Mononuclear cell (primary cell): ENCODE data around the gene ATP13A1. TPM values are rescaled to one million over a fixed set of nuclear protein-coding genes. Genes with fewer than 3 reads are reported as not detected.
"Not testable (repeated sequence)": the region's sequence is repeated elsewhere in the genome, so short reads cannot be mapped to it uniquely, and the experiment has no call there.

ENCODE experiments used
- H3K27me3 ChIP-seq: 2 replicates; pipeline ENCODE4 v1.6.0; 2011; ENCODE audit warnings: low read length, control low read depth; ENCODE audit not compliant: insufficient read depth
- H3K4me1 ChIP-seq: 2 replicates; pipeline ENCODE4 v1.5.1; 2011; ENCODE audit warnings: mild to moderate bottlenecking, low read length, control low read depth; ENCODE audit not compliant: insufficient read depth
- H3K4me3 ChIP-seq: 2 replicates; pipeline ENCODE4 v1.5.1; 2011; ENCODE audit warnings: mild to moderate bottlenecking, low read length, moderate library complexity
- H3K9me3 ChIP-seq: 2 replicates; pipeline ENCODE4 v1.5.1; 2011; ENCODE audit warnings: low read depth, mild to moderate bottlenecking, control low read depth, low read length
- total RNA-seq: library from RNA; depleted of rRNA; stranded (reverse); fragments of >200 nt; gene quantifications from one replicate; pipeline ENCODE4 v1.2.3, GENCODE V29; 2012

Gene ATP13A1
- total RNA-seq, 1 donor, result 78.2 TPM

GRCh38 chr19:19677579-19677978 lies 14.1 kb upstream of the ATP13A1 start:
- Histone ChIP-seq H3K4me3 (no peak overlapping the region), H3K4me1 (no peaks in the 10 kb centered on the region), H3K27me3 (no peaks in the 10 kb centered on the region), H3K9me3 (peaks cover 51% of the 10 kb centered on the region)

- Histone ChIP-seq H3K4me3 (no peak overlapping the region), H3K9me3 (peaks cover 36% of the 10 kb centered on the region)
Observed at GRCh38 chr19:19674315-19674714, 10.8 kb upstream of the ATP13A1 start.

GRCh38 chr19:19672816-19673215 lies 9.3 kb upstream of the ATP13A1 start:
- peaks cover 25% of the 10 kb centered on the region for H3K4me1 ChIP-seq
- H3K27me3 ChIP-seq, result no peaks in the 10 kb centered on the region
- H3K9me3 ChIP-seq, result peaks cover 22% of the 10 kb centered on the region
- no peak overlapping the region for H3K4me3 ChIP-seq

More at GRCh38 chr19:19674315-19674714, 10.8 kb upstream of the ATP13A1 start:
- H3K27me3 ChIP-seq, result no peaks in the 10 kb centered on the region
- peaks cover 17% of the 10 kb centered on the region for H3K4me1 ChIP-seq

GRCh38 chr19:19670070-19670551 lies 6.6 kb upstream of the ATP13A1 start:
- H3K4me3 ChIP-seq, result peak overlapping the region; percentile 77

GRCh38 chr19:19668230-19669012 lies 4.9 kb upstream of the ATP13A1 start, which contains the start of gene ZNF101:
ZNF101 (plus strand) TSS chr19:19668839; CDS start chr19:19668964, 125 bp downstream.
- no peaks in the 10 kb centered on the region for H3K9me3 ChIP-seq
- H3K4me1 ChIP-seq, result peaks cover 42% of the 10 kb centered on the region

More at GRCh38 chr19:19670070-19670551, 6.6 kb upstream of the ATP13A1 start:
- H3K4me1 ChIP-seq, result peaks cover 35% of the 10 kb centered on the region
- H3K27me3 ChIP-seq, result no peaks in the 10 kb centered on the region
- peaks cover 7% of the 10 kb centered on the region for H3K9me3 ChIP-seq

GRCh38 chr19:19665420-19665948 lies 2.0 kb upstream of the ATP13A1 start:
- H3K4me1 ChIP-seq, result peaks cover 59% of the 10 kb centered on the region
- not testable (repeated sequence) for H3K27me3 ChIP-seq, H3K4me3 ChIP-seq, H3K9me3 ChIP-seq

More at GRCh38 chr19:19668230-19669012, 4.9 kb upstream of the ATP13A1 start, which contains the start of gene ZNF101:
- Histone ChIP-seq H3K4me3 (peak within 1 kb of the TSS; percentile 77), H3K27me3 (no peaks in the 10 kb centered on the region)

GRCh38 chr19:19662871-19663255 lies 613 bp downstream of the ATP13A1 start:
- Histone ChIP-seq H3K4me3 (peak overlapping the region; percentile 92), H3K27me3 (no peaks in the 10 kb centered on the region), H3K9me3 (no peaks in the 10 kb centered on the region), H3K4me1 (peaks cover 40% of the 10 kb centered on the region)

GRCh38 chr19:19662344-19662743 lies 1.1 kb downstream of the ATP13A1 start:
- Histone ChIP-seq H3K4me1 (peaks cover 35% of the 10 kb centered on the region), H3K27me3 (no peaks in the 10 kb centered on the region), H3K4me3 (peak overlapping the region; percentile 92), H3K9me3 (no peaks in the 10 kb centered on the region)

- Histone ChIP-seq H3K9me3 (no peaks in the 10 kb centered on the region), H3K27me3 (no peaks in the 10 kb centered on the region), H3K4me3 (no peak overlapping the region), H3K4me1 (peaks cover 33% of the 10 kb centered on the region)
Observed at GRCh38 chr19:19661675-19662251, 1.7 kb downstream of the ATP13A1 start.

- no peaks in the 10 kb centered on the region for H3K9me3 ChIP-seq
- peaks cover 33% of the 10 kb centered on the region for H3K4me1 ChIP-seq
- H3K27me3 ChIP-seq, result no peaks in the 10 kb centered on the region
- no peak overlapping the region for H3K4me3 ChIP-seq
Observed at GRCh38 chr19:19661141-19661674, 2.3 kb downstream of the ATP13A1 start.

- H3K27me3 ChIP-seq, result no peaks in the 10 kb centered on the region
- no peak overlapping the region for H3K4me3 ChIP-seq
- peaks cover 29% of the 10 kb centered on the region for H3K4me1 ChIP-seq
Observed at GRCh38 chr19:19659646-19660245, 3.7 kb downstream of the ATP13A1 start.

GRCh38 chr19:19657397-19657783 lies 6.1 kb downstream of the ATP13A1 start:
- Histone ChIP-seq H3K4me1 (peaks cover 15% of the 10 kb centered on the region), H3K9me3 (no peaks in the 10 kb centered on the region), H3K4me3 (no peak overlapping the region)

More at GRCh38 chr19:19659646-19660245, 3.7 kb downstream of the ATP13A1 start:
- H3K9me3 ChIP-seq, result no peaks in the 10 kb centered on the region

GRCh38 chr19:19656451-19657396 lies 6.8 kb downstream of the ATP13A1 start:
- H3K9me3 ChIP-seq, result no peaks in the 10 kb centered on the region
- no peak overlapping the region for H3K4me3 ChIP-seq
- H3K27me3 ChIP-seq, result no peaks in the 10 kb centered on the region
- peaks cover 9% of the 10 kb centered on the region for H3K4me1 ChIP-seq

More at GRCh38 chr19:19657397-19657783, 6.1 kb downstream of the ATP13A1 start:
- no peaks in the 10 kb centered on the region for H3K27me3 ChIP-seq
